ENCODE results near the gene ANKRD39. TPM values are rescaled to one million over a fixed set of nuclear protein-coding genes. Genes with fewer than 3 reads are reported as not detected.

ANKRD39 gene
- total RNA-seq, 1 donor: 5.1 TPM

- H3K4me3 ChIP-seq (ENCODE audit: insufficient read depth, low read length): peak within 1 kb of the TSS; percentile 88
- H4K20me1 ChIP-seq (ENCODE audit: insufficient read depth, low read length): peaks cover 32% of the 10 kb centered on the region
- H3K27me3 ChIP-seq (ENCODE audit: insufficient read depth, low read length): no peaks in the 10 kb centered on the region
- peak within 1 kb of the TSS; percentile 93 for H3K4me2 ChIP-seq (ENCODE audit: insufficient read depth, low read length)
- peak within 1 kb of the TSS; percentile 73 for H3K27ac ChIP-seq (ENCODE audit: low read depth, low read length)
- H3K79me2 ChIP-seq (ENCODE audit: insufficient read depth, low read length): peaks cover 37% of the 10 kb centered on the region
- H3K9me3 ChIP-seq (ENCODE audit: low read depth, low read length): no peaks in the 10 kb centered on the region
- H2AFZ ChIP-seq (ENCODE audit: low read length): peak within 1 kb of the TSS; percentile 72
- H3K36me3 ChIP-seq (ENCODE audit: insufficient read depth, low read length): peaks cover 17% of the 10 kb centered on the region
- peaks cover 33% of the 10 kb centered on the region for H3K4me1 ChIP-seq (ENCODE audit: insufficient read depth, low read length)
- TF ChIP-seq CTCF (IDR thresholded peaks at IDR 0.05; ENCODE audit: extremely low read depth, low read depth, low read length): no peak
- DNase-seq (ENCODE audit: insufficient read length, low spot score, missing footprints): peak; percentile 93
Observed at GRCh38 chr2:96869822-96870625, 12.2 kb upstream of the ANKRD39 start, which contains the start of gene SEMA4C. SEMA4C (minus strand) TSS chr2:96870080; CDS start chr2:96867886, 2,194 bp downstream.

- TF ChIP-seq CTCF (IDR thresholded peaks at IDR 0.05; ENCODE audit: extremely low read depth, low read depth, low read length): no peak
- Histone ChIP-seq H4K20me1 (ENCODE audit: insufficient read depth, low read length) (peaks cover 38% of the 10 kb centered on the region), H3K9me3 (ENCODE audit: low read depth, low read length) (no peaks in the 10 kb centered on the region), H3K4me2 (ENCODE audit: insufficient read depth, low read length) (peak overlapping the region; percentile 93), H3K4me3 (ENCODE audit: insufficient read depth, low read length) (peak overlapping the region; percentile 88), H3K79me2 (ENCODE audit: insufficient read depth, low read length) (peaks cover 39% of the 10 kb centered on the region), H3K4me1 (ENCODE audit: insufficient read depth, low read length) (peaks cover 32% of the 10 kb centered on the region), H3K27me3 (ENCODE audit: insufficient read depth, low read length) (no peaks in the 10 kb centered on the region), H3K27ac (ENCODE audit: low read depth, low read length) (peak overlapping the region; percentile 73), H2AFZ (ENCODE audit: low read length) (no peak overlapping the region), H3K36me3 (ENCODE audit: insufficient read depth, low read length) (peaks cover 24% of the 10 kb centered on the region)
- DNase-seq (ENCODE audit: insufficient read length, low spot score, missing footprints): peak; percentile 97
Observed at GRCh38 chr2:96869281-96869821, 11.5 kb upstream of the ANKRD39 start.

- TF ChIP-seq CTCF (IDR thresholded peaks at IDR 0.05; ENCODE audit: extremely low read depth, low read depth, low read length): peak; percentile 45
- Histone ChIP-seq H3K27me3 (ENCODE audit: insufficient read depth, low read length) (no peaks in the 10 kb centered on the region), H3K79me2 (ENCODE audit: insufficient read depth, low read length) (peaks cover 39% of the 10 kb centered on the region), H4K20me1 (ENCODE audit: insufficient read depth, low read length) (peaks cover 40% of the 10 kb centered on the region), H3K4me3 (ENCODE audit: insufficient read depth, low read length) (peak overlapping the region; percentile 88), H2AFZ (ENCODE audit: low read length) (peak overlapping the region; percentile 70), H3K4me2 (ENCODE audit: insufficient read depth, low read length) (peak overlapping the region; percentile 93), H3K9me3 (ENCODE audit: low read depth, low read length) (no peaks in the 10 kb centered on the region), H3K27ac (ENCODE audit: low read depth, low read length) (peak overlapping the region; percentile 73), H3K4me1 (ENCODE audit: insufficient read depth, low read length) (peaks cover 27% of the 10 kb centered on the region), H3K36me3 (ENCODE audit: insufficient read depth, low read length) (peaks cover 30% of the 10 kb centered on the region)
- peak; percentile 100 for DNase-seq (ENCODE audit: insufficient read length, low spot score, missing footprints)
Observed at GRCh38 chr2:96868555-96869280, 10.9 kb upstream of the ANKRD39 start.

Data from osteoblast (primary cell).